ENCODE measurements around the gene VIT. TPM values are rescaled to one million over a fixed set of nuclear protein-coding genes. Genes with fewer than 3 reads are reported as not detected.

Gene VIT
- total RNA-seq, 1 donor from 2014 or later, result 4.2 TPM

- intact Hi-C loops (cut with DNase I), result no loop called here
- H3K4me3 ChIP-seq, result no peak overlapping the region
- DNase-seq, result peak; percentile 57
- H3K4me1 ChIP-seq, result no peaks in the 10 kb centered on the region
- no peaks in the 10 kb centered on the region for H3K9me3 ChIP-seq
- no peaks in the 10 kb centered on the region for H3K36me3 ChIP-seq
- no peak overlapping the region for H3K27ac ChIP-seq
- no peaks in the 10 kb centered on the region for H3K27me3 ChIP-seq (ENCODE audit: low read depth)
- ATAC-seq, result peak; percentile 44 to 57
- TF ChIP-seq, protein P1, sequence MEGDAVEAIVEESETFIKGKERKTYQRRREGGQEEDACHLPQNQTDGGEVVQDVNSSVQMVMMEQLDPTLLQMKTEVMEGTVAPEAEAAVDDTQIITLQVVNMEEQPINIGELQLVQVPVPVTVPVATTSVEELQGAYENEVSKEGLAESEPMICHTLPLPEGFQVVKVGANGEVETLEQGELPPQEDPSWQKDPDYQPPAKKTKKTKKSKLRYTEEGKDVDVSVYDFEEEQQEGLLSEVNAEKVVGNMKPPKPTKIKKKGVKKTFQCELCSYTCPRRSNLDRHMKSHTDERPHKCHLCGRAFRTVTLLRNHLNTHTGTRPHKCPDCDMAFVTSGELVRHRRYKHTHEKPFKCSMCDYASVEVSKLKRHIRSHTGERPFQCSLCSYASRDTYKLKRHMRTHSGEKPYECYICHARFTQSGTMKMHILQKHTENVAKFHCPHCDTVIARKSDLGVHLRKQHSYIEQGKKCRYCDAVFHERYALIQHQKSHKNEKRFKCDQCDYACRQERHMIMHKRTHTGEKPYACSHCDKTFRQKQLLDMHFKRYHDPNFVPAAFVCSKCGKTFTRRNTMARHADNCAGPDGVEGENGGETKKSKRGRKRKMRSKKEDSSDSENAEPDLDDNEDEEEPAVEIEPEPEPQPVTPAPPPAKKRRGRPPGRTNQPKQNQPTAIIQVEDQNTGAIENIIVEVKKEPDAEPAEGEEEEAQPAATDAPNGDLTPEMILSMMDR (IDR thresholded peaks at IDR 0.05), result peak; percentile 46
These were observed 74.2 kb downstream of the VIT start for GRCh38 chr2:36770542-36771287.

GRCh38 chr2:36771671-36772070, 75.2 kb downstream of the VIT start:
- TF ChIP-seq, protein P1 (IDR thresholded peaks at IDR 0.05), result no peak
- no peak for DNase-seq

GRCh38 chr2:36773947-36774346, 77.4 kb downstream of the VIT start:
- no peaks in the 10 kb centered on the region for H3K9me3 ChIP-seq
- TF ChIP-seq, protein P1 (IDR thresholded peaks at IDR 0.05), result no peak
- H3K27me3 ChIP-seq (ENCODE audit: low read depth), result no peaks in the 10 kb centered on the region
- no peak overlapping the region for H3K27ac ChIP-seq
- DNase-seq (no peak), ATAC-seq (no peak)
- intact Hi-C loops (cut with DNase I), result no loop called here
- no peaks in the 10 kb centered on the region for H3K36me3 ChIP-seq
- H3K4me3 ChIP-seq, result no peak overlapping the region
- no peaks in the 10 kb centered on the region for H3K4me1 ChIP-seq

More at GRCh38 chr2:36771671-36772070, 75.2 kb downstream of the VIT start:
- H3K36me3 ChIP-seq, result no peaks in the 10 kb centered on the region
- no peaks in the 10 kb centered on the region for H3K4me1 ChIP-seq
- no peak overlapping the region for H3K27ac ChIP-seq
- no peak for ATAC-seq
- no peak overlapping the region for H3K4me3 ChIP-seq
- no peaks in the 10 kb centered on the region for H3K9me3 ChIP-seq
- H3K27me3 ChIP-seq (ENCODE audit: low read depth), result no peaks in the 10 kb centered on the region
- intact Hi-C loops (cut with DNase I), result no loop called here

GRCh38 chr2:36775261-36775660, 78.8 kb downstream of the VIT start:
- intact Hi-C loops (cut with DNase I), result no loop called here
- no peak overlapping the region for H3K27ac ChIP-seq
- no peak overlapping the region for H3K4me3 ChIP-seq
- no peaks in the 10 kb centered on the region for H3K36me3 ChIP-seq
- no peaks in the 10 kb centered on the region for H3K27me3 ChIP-seq (ENCODE audit: low read depth)
- peaks cover 2% of the 10 kb centered on the region for H3K4me1 ChIP-seq
- ATAC-seq (no peak), DNase-seq (no peak)
- TF ChIP-seq, protein P1 (IDR thresholded peaks at IDR 0.05), result no peak
- no peaks in the 10 kb centered on the region for H3K9me3 ChIP-seq

DNA sequence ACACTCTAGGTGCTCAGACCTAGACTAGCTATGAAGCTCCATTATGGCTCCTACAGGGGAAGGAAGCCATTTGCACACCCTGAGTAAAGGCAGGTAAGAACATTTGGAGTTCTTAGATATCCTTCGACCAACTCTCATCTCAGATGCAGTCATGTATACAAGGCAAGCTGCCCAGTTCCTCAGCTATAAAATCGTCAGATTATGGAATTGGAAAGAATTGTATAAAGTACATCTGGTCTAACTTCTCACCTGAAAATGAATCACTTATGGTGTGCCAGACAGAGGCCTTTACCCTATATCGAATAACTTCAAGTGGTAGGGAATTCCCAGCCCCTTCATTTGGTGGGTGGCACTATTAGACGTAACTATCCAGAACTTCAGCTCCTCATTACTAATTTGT, 79.3 kb downstream of the VIT start:
- TF ChIP-seq, protein P1 (IDR thresholded peaks at IDR 0.05), result no peak
- H3K27me3 ChIP-seq (ENCODE audit: low read depth), result no peaks in the 10 kb centered on the region
- DNase-seq, result no peak
- no peak overlapping the region for H3K27ac ChIP-seq
- no peaks in the 10 kb centered on the region for H3K9me3 ChIP-seq
- intact Hi-C loops (cut with DNase I), result no loop called here
- no peak for ATAC-seq
- H3K4me3 ChIP-seq, result no peak overlapping the region
- H3K36me3 ChIP-seq, result no peaks in the 10 kb centered on the region
- peaks cover 2% of the 10 kb centered on the region for H3K4me1 ChIP-seq
